GM19328 (cell line): ENCODE data around the gene TEP1.
"Not testable (repeated sequence)": the region's sequence is repeated elsewhere in the genome, so short reads cannot be mapped to it uniquely, and the experiment has no call there.

ENCODE experiments used
- ATAC-seq: cut with Tn5 transposase; IDR thresholded peaks from one replicate; pipeline ENCODE4 v1.9.1; 2021; ENCODE audit warnings: mild to moderate bottlenecking, moderate library complexity; ENCODE audit not compliant: unreplicated experiment

Gene TEP1

GRCh38 chr14:20345366-20345765, 67.9 kb downstream of the TEP1 start:
- no peak for ATAC-seq

DNA sequence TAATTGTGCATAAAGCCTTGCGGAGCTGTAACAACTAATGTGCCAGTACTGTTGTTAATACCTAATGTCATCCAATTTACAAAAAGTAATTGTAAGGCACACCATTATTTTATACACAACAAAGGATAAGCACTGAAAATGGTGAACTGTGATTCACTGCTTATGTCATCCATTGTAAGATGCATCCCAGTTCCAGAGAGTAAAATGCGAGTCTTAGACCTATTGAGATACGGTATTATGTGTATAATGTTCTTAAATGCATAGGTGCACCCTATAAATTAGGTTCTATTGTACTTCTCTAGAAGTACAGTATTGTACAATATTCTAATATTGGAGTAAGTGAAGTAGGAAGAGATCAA, 69.5 kb downstream of the TEP1 start:
- ATAC-seq: no peak

DNA sequence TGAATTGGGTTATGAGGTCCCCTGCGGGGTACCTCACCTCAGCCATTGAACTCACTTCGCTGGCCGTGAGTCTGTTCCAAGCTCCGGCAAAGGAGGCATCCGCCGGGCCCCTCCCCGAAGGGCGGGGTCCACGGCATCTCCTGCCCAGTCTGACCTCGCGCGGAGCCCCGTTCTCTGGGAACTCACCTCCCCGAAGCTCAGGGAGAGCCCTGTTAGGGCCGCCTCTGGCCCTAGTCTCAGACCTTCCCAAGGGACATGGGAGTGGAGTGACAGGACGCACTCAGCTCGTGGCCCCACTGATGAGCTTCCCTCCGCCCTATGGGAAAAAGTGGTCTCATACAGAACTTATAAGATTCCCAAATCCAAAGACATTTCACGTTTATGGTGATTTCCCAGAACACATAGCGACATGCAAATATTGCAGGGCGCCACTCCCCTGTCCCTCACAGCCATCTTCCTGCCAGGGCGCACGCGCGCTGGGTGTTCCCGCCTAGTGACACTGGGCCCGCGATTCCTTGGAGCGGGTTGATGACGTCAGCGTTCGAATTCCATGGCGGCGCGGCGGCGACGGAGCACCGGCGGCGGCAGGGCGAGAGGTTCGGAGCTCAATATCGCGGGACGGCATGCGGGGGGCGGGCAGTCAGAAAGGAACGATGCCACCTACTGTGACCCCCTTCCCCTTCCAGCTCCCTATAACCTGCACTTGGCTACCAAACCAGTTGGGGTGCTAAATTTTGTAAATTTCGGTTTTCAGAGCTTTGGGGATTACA, 70.0 kb downstream of the TEP1 start, which contains the start of gene PARP2:
Gene PARP2 (plus strand): TSS at position 544 of the 770 bp plus-strand sequence. CDS start 7 bp downstream, at position 551.
- peak; percentile 97 for ATAC-seq

DNA sequence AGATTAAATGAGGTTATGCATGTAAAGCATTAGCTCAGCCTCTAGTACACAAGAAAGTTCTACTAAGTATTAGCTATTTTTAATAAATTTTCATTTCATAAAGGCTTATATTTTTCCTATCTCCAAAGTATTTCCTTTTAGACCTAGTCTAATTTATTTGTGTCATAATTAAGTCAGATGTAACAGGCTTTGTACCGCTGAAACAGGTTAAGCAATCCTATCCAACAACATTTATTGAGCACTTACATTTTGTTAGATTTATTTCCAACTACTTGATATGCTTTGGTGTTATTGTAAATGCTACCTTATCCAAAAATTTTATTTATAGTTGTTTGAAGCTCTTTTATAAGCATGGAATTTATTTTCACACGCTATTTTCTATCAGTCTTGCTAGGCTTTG, 71.7 kb downstream of the TEP1 start:
- no peak for ATAC-seq

DNA sequence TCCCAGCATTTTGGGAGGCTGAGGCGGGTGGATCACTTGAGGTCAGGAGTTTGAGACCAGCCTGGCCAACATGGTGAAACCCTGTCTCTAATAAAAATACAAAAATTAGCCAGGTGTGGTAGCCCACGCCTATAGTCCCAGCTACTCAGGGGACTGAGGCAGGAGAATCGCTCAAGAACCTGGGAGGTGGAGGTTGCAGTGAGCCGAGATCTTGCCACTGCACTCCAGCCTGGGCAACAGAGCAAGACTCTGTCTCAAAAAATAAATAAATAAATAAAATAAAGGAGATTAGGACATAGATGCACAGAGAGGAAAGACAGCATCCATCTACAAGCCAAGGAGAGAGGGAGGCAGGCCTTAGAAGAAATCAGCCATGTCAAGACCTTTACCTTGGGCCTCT, 72.3 kb downstream of the TEP1 start:
- ATAC-seq: not testable (repeated sequence)

GRCh38 chr14:20334017-20334416, 79.3 kb downstream of the TEP1 start:
- no peak for ATAC-seq

GRCh38 chr14:20333494-20333841, 79.8 kb downstream of the TEP1 start:
- ATAC-seq: no peak

- peak; percentile 97 for ATAC-seq
Observed at GRCh38 chr14:20332788-20333493, 80.4 kb downstream of the TEP1 start, which contains the start of gene CCNB1IP1. Gene CCNB1IP1, minus strand, starts transcription at chr14:20333279. Its CDS starts 16,756 bp downstream, at chr14:20316523.

GRCh38 chr14:20332431-20332787, 80.9 kb downstream of the TEP1 start:
- ATAC-seq: no peak

DNA sequence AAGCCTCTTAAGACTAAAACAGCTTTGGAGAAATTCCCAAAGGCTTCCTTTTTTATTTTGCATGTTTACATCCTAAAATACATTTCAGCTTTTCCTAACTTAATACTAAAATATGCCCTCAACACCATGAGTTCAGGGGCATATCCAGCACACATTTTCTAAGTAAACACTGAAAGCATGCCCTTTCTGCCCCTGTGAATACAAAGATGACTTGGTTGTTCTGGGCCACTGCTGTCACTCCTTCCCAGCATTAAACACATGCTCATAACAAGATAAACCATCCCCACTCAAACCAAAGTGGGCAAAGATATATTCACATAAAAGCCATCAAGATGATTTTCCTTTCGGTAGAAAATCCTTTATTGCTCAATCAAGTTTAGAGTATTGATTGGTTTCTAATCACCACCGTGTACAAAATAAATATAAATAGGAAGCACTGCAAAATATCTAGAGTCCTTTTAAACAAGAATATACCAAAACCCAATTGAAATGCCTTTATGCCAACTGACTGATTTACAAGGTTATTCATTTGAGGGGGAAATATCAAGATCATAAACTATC, 82.2 kb downstream of the TEP1 start:
- no peak for ATAC-seq

DNA sequence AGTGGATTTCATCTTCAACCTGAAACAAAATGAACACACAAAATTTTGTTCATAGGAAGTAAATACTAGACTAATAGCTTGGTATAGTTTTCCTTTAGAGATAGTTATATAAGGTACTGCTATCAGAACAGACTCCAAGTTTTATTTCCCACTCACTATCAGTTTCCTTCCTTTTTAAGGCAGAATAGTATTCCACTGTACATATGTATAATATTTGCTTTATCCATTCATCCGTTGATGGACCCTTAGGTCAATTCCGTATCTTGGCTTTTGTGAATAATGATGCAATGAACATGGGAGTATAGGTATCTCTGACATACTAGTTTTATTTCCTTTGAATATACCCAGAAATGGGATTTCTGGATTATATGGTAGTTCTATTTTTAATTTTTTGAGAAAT, 83.9 kb downstream of the TEP1 start:
- ATAC-seq: no peak

DNA sequence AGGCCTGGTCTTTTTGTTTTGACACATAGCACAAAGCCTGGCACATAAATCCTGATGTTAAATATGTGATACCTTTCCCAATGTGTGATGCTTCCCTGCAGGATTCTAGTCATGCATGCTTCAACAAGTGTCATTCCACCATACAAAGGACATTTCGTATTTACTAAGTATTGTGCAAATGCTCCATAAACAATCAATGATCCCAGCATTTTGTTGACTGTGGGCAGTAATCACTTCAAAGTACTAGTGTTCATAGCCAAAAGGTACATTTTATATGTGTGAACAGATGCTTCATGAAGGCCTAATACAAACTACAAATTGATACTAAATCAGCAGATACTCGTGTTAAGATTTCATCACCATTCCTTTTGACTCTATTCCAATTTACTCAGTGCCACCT, 84.6 kb downstream of the TEP1 start:
- ATAC-seq: no peak

- ATAC-seq: no peak
Observed at GRCh38 chr14:20327005-20327869, 86.1 kb downstream of the TEP1 start.

GRCh38 chr14:20317720-20318119, 95.6 kb downstream of the TEP1 start:
- no peak for ATAC-seq
